Neural cell (in vitro differentiated cells): ENCODE results near the gene CNTNAP1. TPM values are rescaled to one million over a fixed set of nuclear protein-coding genes. Genes with fewer than 3 reads are reported as not detected.

Experiments used
- H2AFZ ChIP-seq: fragments of 200-600, 300-800 bp; sonication (generic), shearing (Covaris generic); 2 replicates; pipeline ENCODE4 v1.6.0; 2014; ENCODE audit warnings: low read depth, mild to moderate bottlenecking, antibody characterized with exemption, low read length, moderate library complexity
- H3F3A ChIP-seq: fragments of 200-600 bp; shearing (Covaris generic); 2 replicates; pipeline ENCODE4 v1.6.1; 2016; ENCODE audit warnings: mild to moderate bottlenecking, moderate library complexity, mixed read lengths, antibody characterized with exemption, low read length; ENCODE audit not compliant: insufficient read depth, poor library complexity, severe bottlenecking
- H3K27ac ChIP-seq: fragments of 200-600, 300-800 bp; sonication (generic), shearing (Covaris generic); 2 replicates; pipeline ENCODE4 v1.5.1; 2014; ENCODE audit warnings: mild to moderate bottlenecking, low read length, moderate library complexity
- H3K27me3 ChIP-seq: fragments of 300-800, 200-600 bp; sonication (generic), shearing (Covaris generic); 2 replicates; pipeline ENCODE4 v1.6.0; 2014; ENCODE audit warnings: mild to moderate bottlenecking, low read depth, low read length, moderate library complexity; ENCODE audit not compliant: insufficient read depth
- H3K36me3 ChIP-seq: fragments of 300-800, 200-600 bp; sonication (generic), shearing (Covaris generic); 2 replicates; pipeline ENCODE4 v1.5.1; 2014; ENCODE audit warnings: mild to moderate bottlenecking, antibody characterized with exemption, low read length, moderate library complexity; ENCODE audit not compliant: insufficient read depth
- H3K4me2 ChIP-seq: fragments of 300-800, 200-600 bp; sonication (generic), shearing (Covaris generic); 2 replicates; pipeline ENCODE4 v1.6.0; 2014; ENCODE audit warnings: mild to moderate bottlenecking, low read length
- H3K4me3 ChIP-seq: fragments of 300-800, 200-600 bp; sonication (generic), shearing (Covaris generic); 2 replicates; pipeline ENCODE4 v1.5.1; 2014; ENCODE audit warnings: mild to moderate bottlenecking, low read length, moderate library complexity
- H3K79me2 ChIP-seq: fragments of 200-600 bp; shearing (Covaris generic); replicated peaks from 2 replicates; pipeline ENCODE4 v1.6.0; 2014; ENCODE audit warnings: mild to moderate bottlenecking, low read length, moderate library complexity; ENCODE audit not compliant: insufficient read depth
- H3K9ac ChIP-seq: fragments of 300-800, 200-600 bp; sonication (generic), shearing (Covaris generic); 2 replicates; pipeline ENCODE4 v1.6.1; 2016; ENCODE audit warnings: mild to moderate bottlenecking, low read length, mixed read lengths
- H3K9me2 ChIP-seq: fragments of 200-600 bp; shearing (Covaris generic); 2 replicates; pipeline ENCODE4 v1.6.1; 2016; ENCODE audit warnings: mild to moderate bottlenecking, low read length, mixed read lengths; ENCODE audit not compliant: insufficient read depth
- H3K9me3 ChIP-seq: fragments of 200-600, 300-800 bp; sonication (generic), shearing (Covaris generic); 2 replicates; pipeline ENCODE4 v1.6.1; 2016; ENCODE audit warnings: mild to moderate bottlenecking, mixed run types, low read length, moderate library complexity, mixed read lengths
- H4K20me1 ChIP-seq: fragments of 200-600 bp; shearing (Covaris generic); 2 replicates; pipeline ENCODE4 v1.6.1; 2016; ENCODE audit warnings: mild to moderate bottlenecking, mixed run types; ENCODE audit not compliant: insufficient read depth
- CTCF ChIP-seq: fragments of 450-650 bp; IDR thresholded peaks from 2 replicates; pipeline ENCODE4 v1.5.1; 2014; ENCODE audit warnings: antibody characterized with exemption, mild to moderate bottlenecking, moderate library complexity; ENCODE audit not compliant: poor library complexity, severe bottlenecking
- EP300 ChIP-seq: fragments of 450-650 bp; conservative IDR thresholded peaks from 2 replicates; pipeline ENCODE4 v1.6.1; 2014; ENCODE audit warnings: antibody characterized with exemption, mild to moderate bottlenecking, moderate library complexity; ENCODE audit not compliant: poor library complexity, severe bottlenecking
- EZH2 ChIP-seq: fragments of 200-600, 300-800 bp; shearing (Covaris generic), sonication (generic); IDR thresholded peaks from 2 replicates; pipeline ENCODE4 v1.6.1; 2014; ENCODE audit warnings: antibody characterized with exemption, low read length, borderline replicate concordance, mild to moderate bottlenecking; ENCODE audit not compliant: insufficient read depth, poor library complexity, severe bottlenecking
- MXI1 ChIP-seq: fragments of 450-650 bp; conservative IDR thresholded peaks from 2 replicates; pipeline ENCODE4 v1.6.1; 2014; ENCODE audit warnings: antibody characterized with exemption, mild to moderate bottlenecking; ENCODE audit not compliant: poor library complexity, severe bottlenecking
- POLR2AphosphoS5 ChIP-seq: IDR thresholded peaks from 2 replicates; pipeline ENCODE4 v1.6.1; 2012
- RAD21 ChIP-seq: fragments of 450-650 bp; conservative IDR thresholded peaks from 2 replicates; pipeline ENCODE4 v1.6.1; 2014; ENCODE audit warnings: antibody characterized with exemption, mild to moderate bottlenecking, moderate library complexity
- REST ChIP-seq: IDR thresholded peaks from 2 replicates; pipeline ENCODE4 v1.6.1; 2012; ENCODE audit warnings: borderline replicate concordance
- SMC3 ChIP-seq: fragments of 450-650 bp; conservative IDR thresholded peaks from 2 replicates; pipeline ENCODE4 v1.6.1; 2014; ENCODE audit warnings: antibody characterized with exemption, mild to moderate bottlenecking, moderate library complexity; ENCODE audit not compliant: poor library complexity
- TAF1 ChIP-seq: IDR thresholded peaks from 2 replicates; pipeline ENCODE4 v1.6.1; 2012; ENCODE audit warnings: low read depth
- polyA plus RNA-seq: library from polyadenylated mRNA; depleted of rRNA; stranded (reverse); fragments of >200 nt; gene quantifications from 2 replicates; pipeline ENCODE4 v1.2.3, GENCODE V29; 2014

CNTNAP1 gene
- polyA plus RNA-seq, 1 donor from 2014 or later, result 21.9 TPM

- Histone ChIP-seq H3K36me3 (peaks cover 5% of the 10 kb centered on the region), H3K9ac (no peak overlapping the region), H3F3A (no peaks in the 10 kb centered on the region), H3K9me3 (no peaks in the 10 kb centered on the region), H3K9me2 (no peaks in the 10 kb centered on the region), H3K27me3 (no peaks in the 10 kb centered on the region), H3K27ac (no peak overlapping the region), H3K4me2 (no peak overlapping the region), H3K79me2 (no peaks in the 10 kb centered on the region), H2AFZ (no peak overlapping the region), H4K20me1 (no peaks in the 10 kb centered on the region), H3K4me3 (no peak overlapping the region)
- TF ChIP-seq EP300, result no peak
- TF ChIP-seq RAD21, result no peak
- no peak for TF ChIP-seq POLR2AphosphoS5
- no peak for TF ChIP-seq CTCF
- no peak for TF ChIP-seq SMC3
- TF ChIP-seq EZH2, result no peak
- no peak for TF ChIP-seq REST
- no peak for TF ChIP-seq MXI1
- no peak for TF ChIP-seq TAF1
Measured at GRCh38 chr17:42704837-42705494, 22.6 kb downstream of the CNTNAP1 start.

GRCh38 chr17:42706732-42707131 is 24.4 kb downstream of the CNTNAP1 start:
- H3K36me3 ChIP-seq, result peaks cover 5% of the 10 kb centered on the region
- H3F3A ChIP-seq, result no peaks in the 10 kb centered on the region
- H3K27me3 ChIP-seq, result no peaks in the 10 kb centered on the region
- no peak overlapping the region for H3K27ac ChIP-seq
- H4K20me1 ChIP-seq, result no peaks in the 10 kb centered on the region
- no peak overlapping the region for H3K4me2 ChIP-seq
- TF ChIP-seq EZH2, result no peak
- no peak for TF ChIP-seq RAD21
- TF ChIP-seq SMC3, result no peak
- TF ChIP-seq REST, result no peak
- TF ChIP-seq TAF1, result no peak
- no peak for TF ChIP-seq CTCF
- TF ChIP-seq MXI1, result no peak
- TF ChIP-seq EP300, result no peak
- TF ChIP-seq POLR2AphosphoS5, result no peak
- H3K9ac ChIP-seq, result no peak overlapping the region
- no peak overlapping the region for H3K4me3 ChIP-seq
- H3K9me2 ChIP-seq, result no peaks in the 10 kb centered on the region
- H3K9me3 ChIP-seq, result no peaks in the 10 kb centered on the region
- no peaks in the 10 kb centered on the region for H3K79me2 ChIP-seq
- no peak overlapping the region for H2AFZ ChIP-seq
